ENCODE measurements around the gene CDK5.
"Not testable (repeated sequence)": the region's sequence is repeated elsewhere in the genome, so short reads cannot be mapped to it uniquely, and the experiment has no call there.

CDK5 gene

GRCh38 chr7:151013733-151014497 lies 43.8 kb downstream of the CDK5 start:
- FAIRE-seq: no peak

- FAIRE-seq: no peak
Observed at GRCh38 chr7:151013356-151013732, 44.4 kb downstream of the CDK5 start.

GRCh38 chr7:151012911-151013347 lies 44.8 kb downstream of the CDK5 start:
- FAIRE-seq: no peak

GRCh38 chr7:151012031-151012692 lies 45.5 kb downstream of the CDK5 start:
- FAIRE-seq: no peak

GRCh38 chr7:151011616-151012015 lies 46.1 kb downstream of the CDK5 start:
- FAIRE-seq: not testable (repeated sequence)

GRCh38 chr7:151011097-151011409 lies 46.6 kb downstream of the CDK5 start:
- no peak for FAIRE-seq

GRCh38 chr7:151010307-151011096 lies 47.2 kb downstream of the CDK5 start:
- no peak for FAIRE-seq

GRCh38 chr7:151010037-151010306 lies 47.7 kb downstream of the CDK5 start:
- FAIRE-seq: no peak

- FAIRE-seq: no peak
Observed at GRCh38 chr7:151009327-151010036, 48.2 kb downstream of the CDK5 start.

GRCh38 chr7:151008511-151009323 lies 49.0 kb downstream of the CDK5 start:
- no peak for FAIRE-seq

- FAIRE-seq: no peak
Observed at GRCh38 chr7:151008143-151008510, 49.6 kb downstream of the CDK5 start.

- no peak for FAIRE-seq
Observed at GRCh38 chr7:151007469-151007898, 50.2 kb downstream of the CDK5 start.

- FAIRE-seq: no peak
Observed at GRCh38 chr7:151006590-151007300, 51.0 kb downstream of the CDK5 start.

GRCh38 chr7:151005566-151005965 lies 52.1 kb downstream of the CDK5 start:
- FAIRE-seq: no peak
